ENCODE measurements around the gene MAD1L1.
A peak's percentile ranks its signal among the peaks of the same experiment; 100 is the strongest.

Gene MAD1L1

DNA sequence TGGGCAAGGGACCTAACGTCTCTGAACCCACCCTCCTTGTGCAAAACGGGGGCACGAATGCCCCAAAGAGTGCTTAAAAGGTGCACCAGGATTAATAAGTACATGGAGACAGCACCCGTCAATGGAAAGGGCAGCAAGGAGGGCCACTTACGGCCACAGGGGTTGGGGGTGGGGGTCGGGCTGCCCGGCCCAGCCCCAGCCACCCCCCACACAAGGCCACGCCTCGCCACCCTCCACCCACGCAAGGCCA is 213.4 kb downstream of the MAD1L1 start:
- H3K4me3 ChIP-seq (ENCODE audit: low read length in 2 of 2): peak overlapping the region in 1 of 2 donors; percentile 29
- H3K36me3 ChIP-seq (ENCODE audit: control insufficient read depth in 2 of 2, insufficient read depth in 2 of 2, low read length in 2 of 2): no peaks in the 10 kb centered on the region
- H3K4me1 ChIP-seq (ENCODE audit: control insufficient read depth, insufficient read depth, low read length): peaks cover 9% of the 10 kb centered on the region
- H3K27ac ChIP-seq (ENCODE audit: low read length): no peak overlapping the region
- peaks cover 0 to under 1% of the 10 kb centered on the region in 2 donors for H3K9me3 ChIP-seq (ENCODE audit: control insufficient read depth in 2 of 2, low read length in 2 of 2)
- H3K9ac ChIP-seq (ENCODE audit: low read length in 2 of 2): no peak overlapping the region
- H3K27me3 ChIP-seq (ENCODE audit: control insufficient read depth in 1 of 2, insufficient read depth in 2 of 2, low read length in 2 of 2): no peaks in the 10 kb centered on the region

DNA sequence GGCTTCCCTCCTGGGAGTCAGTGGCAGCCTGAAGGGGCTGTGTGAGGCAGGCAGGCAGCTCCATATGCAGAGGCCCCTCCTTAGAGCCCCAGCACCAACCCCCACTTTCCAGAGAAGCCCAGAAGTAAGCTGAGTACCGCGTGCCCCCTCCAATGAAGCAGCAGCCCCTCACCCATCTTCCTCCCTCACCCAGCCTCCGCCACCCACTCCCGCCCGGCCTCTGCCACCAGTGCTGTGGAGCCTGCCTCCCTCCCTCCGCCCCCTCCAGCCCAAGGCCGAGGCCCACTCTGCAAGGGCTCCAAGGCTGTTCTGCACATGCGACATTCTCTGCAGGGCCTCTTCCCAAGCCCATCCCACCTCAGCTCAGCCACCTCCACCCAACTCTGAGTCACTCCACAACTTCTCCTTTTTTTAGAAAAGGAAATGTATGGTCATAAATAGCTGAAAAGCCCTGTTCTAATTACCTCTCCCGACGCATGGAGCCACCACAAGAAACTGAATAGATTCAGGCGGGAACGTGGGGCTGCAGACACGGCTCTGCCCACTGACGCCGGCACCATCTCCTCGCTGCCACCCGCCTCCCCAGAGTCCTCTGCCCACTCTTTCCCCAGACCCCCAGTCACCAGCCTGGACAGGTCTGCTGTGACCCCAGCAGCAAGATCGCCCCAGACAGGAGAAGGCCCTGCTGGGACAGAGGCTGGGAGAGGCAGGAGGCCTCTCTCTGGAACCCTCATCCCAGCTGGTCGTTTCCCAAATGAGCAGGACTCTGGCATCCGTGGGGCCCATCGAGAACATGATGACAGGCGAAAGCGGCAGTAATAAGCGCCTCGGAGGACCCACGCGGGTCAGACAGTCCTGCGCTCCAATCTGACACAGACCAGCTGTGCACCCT is 213.9 kb downstream of the MAD1L1 start:
- Histone ChIP-seq H3K9ac (ENCODE audit: low read length in 2 of 2) (no peak overlapping the region), H3K4me3 (ENCODE audit: low read length in 2 of 2) (peak overlapping the region in 1 of 2 donors; percentile 29), H3K9me3 (ENCODE audit: control insufficient read depth in 2 of 2, low read length in 2 of 2) (no peaks in the 10 kb centered on the region), H3K27ac (ENCODE audit: low read length) (no peak overlapping the region), H3K27me3 (ENCODE audit: control insufficient read depth in 1 of 2, insufficient read depth in 2 of 2, low read length in 2 of 2) (no peaks in the 10 kb centered on the region), H3K36me3 (ENCODE audit: control insufficient read depth in 2 of 2, insufficient read depth in 2 of 2, low read length in 2 of 2) (no peaks in the 10 kb centered on the region), H3K4me1 (ENCODE audit: control insufficient read depth, insufficient read depth, low read length) (peaks cover 9% of the 10 kb centered on the region)

- Histone ChIP-seq H3K4me1 (ENCODE audit: control insufficient read depth, insufficient read depth, low read length) (peaks cover 11% of the 10 kb centered on the region), H3K27ac (ENCODE audit: low read length) (no peak overlapping the region), H3K4me3 (ENCODE audit: low read length in 2 of 2) (no peak overlapping the region), H3K27me3 (ENCODE audit: control insufficient read depth in 1 of 2, insufficient read depth in 2 of 2, low read length in 2 of 2) (no peaks in the 10 kb centered on the region), H3K9me3 (ENCODE audit: control insufficient read depth in 2 of 2, low read length in 2 of 2) (no peaks in the 10 kb centered on the region), H3K9ac (ENCODE audit: low read length in 2 of 2) (no peak overlapping the region), H3K36me3 (ENCODE audit: control insufficient read depth in 2 of 2, insufficient read depth in 2 of 2, low read length in 2 of 2) (no peaks in the 10 kb centered on the region)
Measured at GRCh38 chr7:2017914-2018568, 214.7 kb downstream of the MAD1L1 start.

- no peak overlapping the region for H3K27ac ChIP-seq (ENCODE audit: low read length)
- no peak overlapping the region for H3K9ac ChIP-seq (ENCODE audit: low read length in 2 of 2)
- H3K9me3 ChIP-seq (ENCODE audit: control insufficient read depth in 2 of 2, low read length in 2 of 2): no peaks in the 10 kb centered on the region
- H3K27me3 ChIP-seq (ENCODE audit: control insufficient read depth in 1 of 2, insufficient read depth in 2 of 2, low read length in 2 of 2): no peaks in the 10 kb centered on the region
- no peaks in the 10 kb centered on the region for H3K36me3 ChIP-seq (ENCODE audit: control insufficient read depth in 2 of 2, insufficient read depth in 2 of 2, low read length in 2 of 2)
- H3K4me1 ChIP-seq (ENCODE audit: control insufficient read depth, insufficient read depth, low read length): peaks cover 13% of the 10 kb centered on the region
- no peak overlapping the region for H3K4me3 ChIP-seq (ENCODE audit: low read length in 2 of 2)
Measured at GRCh38 chr7:2017481-2017891, 215.3 kb downstream of the MAD1L1 start.

DNA sequence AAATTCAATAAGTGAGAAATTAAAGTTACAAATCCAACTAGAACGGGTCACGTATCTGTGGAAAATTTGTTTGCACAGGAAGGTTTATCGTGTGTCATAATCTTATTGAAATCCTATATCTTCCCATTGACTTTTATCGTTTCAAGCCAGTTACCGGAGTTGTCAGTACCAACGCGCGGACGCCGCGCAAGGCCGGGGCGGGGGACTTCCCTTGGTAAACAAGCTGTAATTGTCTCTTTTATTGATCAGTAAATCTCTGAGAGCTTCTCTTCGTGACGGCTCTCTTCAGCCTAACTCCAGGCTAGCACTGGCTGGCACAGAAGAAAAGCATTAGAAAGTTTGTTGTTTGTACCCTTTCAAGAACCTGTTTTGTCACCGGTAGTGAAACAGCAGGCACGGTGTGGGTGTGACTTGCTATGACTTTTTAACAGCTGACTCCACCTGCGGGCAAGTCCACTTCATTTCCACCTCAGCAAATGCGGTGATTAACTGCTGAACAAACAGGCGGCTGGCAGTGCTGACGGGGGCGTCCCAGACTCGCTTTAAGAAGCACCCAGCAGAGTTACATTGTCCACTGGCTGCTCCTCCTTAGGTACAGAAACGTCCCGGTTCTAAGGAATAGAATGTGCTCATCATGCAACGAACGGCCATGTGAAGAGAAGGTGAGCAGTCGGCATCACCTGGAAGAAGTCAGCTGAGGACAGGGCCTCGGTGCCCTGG is 215.8 kb downstream of the MAD1L1 start:
- no peak overlapping the region for H3K9ac ChIP-seq (ENCODE audit: low read length in 2 of 2)
- peaks cover 13% of the 10 kb centered on the region for H3K4me1 ChIP-seq (ENCODE audit: control insufficient read depth, insufficient read depth, low read length)
- H3K27ac ChIP-seq (ENCODE audit: low read length): no peak overlapping the region

GRCh38 chr7:2016021-2016631 is 216.6 kb downstream of the MAD1L1 start:
- Histone ChIP-seq H3K27me3 (ENCODE audit: control insufficient read depth in 1 of 2, insufficient read depth in 2 of 2, low read length in 2 of 2) (no peaks in the 10 kb centered on the region), H3K9me3 (ENCODE audit: control insufficient read depth in 2 of 2, low read length in 2 of 2) (no peaks in the 10 kb centered on the region), H3K4me3 (ENCODE audit: low read length in 2 of 2) (no peak overlapping the region), H3K27ac (ENCODE audit: low read length) (no peak overlapping the region), H3K4me1 (ENCODE audit: control insufficient read depth, insufficient read depth, low read length) (peaks cover 13% of the 10 kb centered on the region), H3K36me3 (ENCODE audit: control insufficient read depth in 2 of 2, insufficient read depth in 2 of 2, low read length in 2 of 2) (no peaks in the 10 kb centered on the region), H3K9ac (ENCODE audit: low read length in 2 of 2) (no peak overlapping the region)

More for the DNA sequence above, 215.8 kb downstream of the MAD1L1 start:
- Histone ChIP-seq H3K27me3 (ENCODE audit: control insufficient read depth in 1 of 2, insufficient read depth in 2 of 2, low read length in 2 of 2) (no peaks in the 10 kb centered on the region), H3K36me3 (ENCODE audit: control insufficient read depth in 2 of 2, insufficient read depth in 2 of 2, low read length in 2 of 2) (no peaks in the 10 kb centered on the region), H3K4me3 (ENCODE audit: low read length in 2 of 2) (no peak overlapping the region), H3K9me3 (ENCODE audit: control insufficient read depth in 2 of 2, low read length in 2 of 2) (no peaks in the 10 kb centered on the region)

- Histone ChIP-seq H3K4me3 (ENCODE audit: low read length in 2 of 2) (no peak overlapping the region), H3K9ac (ENCODE audit: low read length in 2 of 2) (no peak overlapping the region), H3K4me1 (ENCODE audit: control insufficient read depth, insufficient read depth, low read length) (peaks cover 12% of the 10 kb centered on the region), H3K36me3 (ENCODE audit: control insufficient read depth in 2 of 2, insufficient read depth in 2 of 2, low read length in 2 of 2) (no peaks in the 10 kb centered on the region), H3K27me3 (ENCODE audit: control insufficient read depth in 1 of 2, insufficient read depth in 2 of 2, low read length in 2 of 2) (no peaks in the 10 kb centered on the region), H3K9me3 (ENCODE audit: control insufficient read depth in 2 of 2, low read length in 2 of 2) (no peaks in the 10 kb centered on the region), H3K27ac (ENCODE audit: low read length) (no peak overlapping the region)
Measured at GRCh38 chr7:2015251-2015871, 217.4 kb downstream of the MAD1L1 start.

DNA sequence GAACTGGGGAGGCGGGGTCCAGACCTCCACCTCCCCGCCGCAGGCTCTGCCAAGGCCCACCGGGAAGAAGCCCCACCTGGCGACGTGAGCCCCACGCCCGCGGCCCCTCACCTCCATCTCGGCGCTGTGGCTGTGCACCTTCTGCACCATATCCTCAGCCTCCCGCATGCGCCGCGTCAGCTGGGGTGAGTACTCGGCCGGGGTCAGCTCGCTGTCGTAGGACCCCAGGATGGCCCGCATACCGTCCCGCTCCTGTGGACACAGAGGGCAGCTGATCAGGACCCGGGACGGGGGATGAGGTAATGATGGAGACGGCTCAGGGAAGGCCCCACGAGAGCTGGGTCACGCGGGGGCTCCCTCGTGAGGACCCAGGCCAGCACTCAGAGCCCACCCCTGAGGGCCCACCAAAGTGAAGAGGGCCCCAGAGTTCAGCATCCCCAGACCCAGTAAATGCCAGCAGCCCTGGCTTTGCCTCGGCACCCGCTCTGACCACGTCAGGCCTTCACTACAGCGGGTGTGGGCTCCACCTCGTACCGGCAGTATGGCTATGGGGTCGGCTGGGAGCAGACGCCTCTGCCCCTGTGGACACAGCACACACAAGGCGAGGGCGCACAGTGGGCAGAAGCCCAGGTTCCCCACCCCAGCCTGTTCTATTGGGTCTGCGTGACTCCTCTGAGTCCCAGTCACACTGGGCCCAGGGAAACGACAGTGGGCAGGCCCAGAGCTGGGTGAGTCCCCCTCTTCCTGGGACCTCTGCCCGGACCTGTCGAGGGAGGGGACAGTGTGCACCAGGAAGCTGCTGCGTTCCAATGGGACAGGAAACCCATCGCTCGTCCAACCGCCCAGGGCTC is 218.1 kb downstream of the MAD1L1 start:
- Histone ChIP-seq H3K27me3 (ENCODE audit: control insufficient read depth in 1 of 2, insufficient read depth in 2 of 2, low read length in 2 of 2) (no peaks in the 10 kb centered on the region), H3K4me3 (ENCODE audit: low read length in 2 of 2) (no peak overlapping the region), H3K4me1 (ENCODE audit: control insufficient read depth, insufficient read depth, low read length) (peaks cover 6% of the 10 kb centered on the region), H3K9ac (ENCODE audit: low read length in 2 of 2) (no peak overlapping the region), H3K27ac (ENCODE audit: low read length) (no peak overlapping the region), H3K9me3 (ENCODE audit: control insufficient read depth in 2 of 2, low read length in 2 of 2) (no peaks in the 10 kb centered on the region), H3K36me3 (ENCODE audit: control insufficient read depth in 2 of 2, insufficient read depth in 2 of 2, low read length in 2 of 2) (no peaks in the 10 kb centered on the region)

DNA sequence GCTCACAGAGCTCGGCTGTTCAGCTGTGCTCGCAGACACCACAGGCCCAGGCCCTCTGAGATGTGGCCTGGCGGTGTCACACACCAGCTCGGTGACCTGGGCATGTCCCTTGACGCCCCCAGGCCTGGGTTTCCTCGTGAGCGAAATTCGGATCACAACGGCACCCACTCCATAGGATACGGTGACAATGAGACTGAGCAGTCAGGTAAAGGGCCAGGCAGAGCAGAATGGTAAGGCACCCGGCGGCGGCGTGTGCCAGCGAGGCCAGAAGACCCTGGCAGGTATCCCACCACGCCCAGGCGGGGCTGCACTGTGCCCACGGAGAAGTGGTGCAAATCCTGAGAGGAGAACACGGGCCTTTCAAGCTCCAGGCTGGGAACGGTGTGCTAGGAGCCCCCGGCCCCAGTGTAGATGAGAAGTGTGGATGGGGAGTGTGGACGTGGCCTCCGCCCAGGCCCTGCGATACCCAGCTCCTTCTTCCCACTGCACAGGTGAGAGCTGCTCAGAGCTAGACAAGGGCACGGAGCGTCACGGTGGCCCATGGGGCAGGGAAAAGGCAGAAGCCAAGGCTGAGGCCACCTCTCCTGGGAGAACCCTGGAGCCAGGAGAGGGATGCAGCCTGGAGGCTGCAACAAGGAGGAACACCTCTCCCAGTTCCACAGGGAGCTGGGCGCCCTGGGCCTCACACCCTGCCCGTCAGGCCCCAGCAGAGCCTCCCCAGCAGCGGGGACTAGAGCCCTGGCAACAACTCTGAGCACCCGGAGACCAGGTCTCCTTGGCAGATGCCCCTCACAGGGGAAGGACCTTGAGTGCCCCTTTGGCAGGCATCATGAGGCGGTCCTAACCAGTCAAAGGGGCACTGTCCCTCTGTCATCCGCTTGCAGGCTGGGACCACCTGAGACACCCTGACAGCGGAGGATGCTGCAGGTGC is 219.1 kb downstream of the MAD1L1 start:
- Histone ChIP-seq H3K36me3 (ENCODE audit: control insufficient read depth in 2 of 2, insufficient read depth in 2 of 2, low read length in 2 of 2) (no peaks in the 10 kb centered on the region), H3K9ac (ENCODE audit: low read length in 2 of 2) (no peak overlapping the region), H3K4me1 (ENCODE audit: control insufficient read depth, insufficient read depth, low read length) (peaks cover 3% of the 10 kb centered on the region), H3K27me3 (ENCODE audit: control insufficient read depth in 1 of 2, insufficient read depth in 2 of 2, low read length in 2 of 2) (no peaks in the 10 kb centered on the region), H3K9me3 (ENCODE audit: control insufficient read depth in 2 of 2, low read length in 2 of 2) (no peaks in the 10 kb centered on the region), H3K27ac (ENCODE audit: low read length) (no peak overlapping the region), H3K4me3 (ENCODE audit: low read length in 2 of 2) (no peak overlapping the region)
